BE2C (cell line): Measurements from ENCODE around the gene CLN6.
"Not testable (repeated sequence)": the region's sequence is repeated elsewhere in the genome, so short reads cannot be mapped to it uniquely, and the experiment has no call there.

Source experiments
- DNase-seq: peaks from one replicate; pipeline ENCODE4 v3.0.0-alpha.2; 2020
- H3K27me3 ChIP-seq: fragments of 250-450 bp; sonication (Bioruptor Pico); 2 replicates; pipeline ENCODE4 v1.5.1; 2020; ENCODE audit warnings: mild to moderate bottlenecking
- H3K36me3 ChIP-seq: fragments of 250-450 bp; sonication (Bioruptor Pico); 2 replicates; pipeline ENCODE4 v1.5.1; 2020; ENCODE audit warnings: mild to moderate bottlenecking
- H3K4me1 ChIP-seq: fragments of 250-450 bp; sonication (Bioruptor Pico); 2 replicates; pipeline ENCODE4 v1.5.1; 2020
- H3K4me3 ChIP-seq: 2 replicates; pipeline ENCODE4 v1.5.1; 2011; ENCODE audit warnings: low read depth, low read length
- H3K9me3 ChIP-seq: fragments of 250-450 bp; sonication (Bioruptor Pico); 2 replicates; pipeline ENCODE4 v1.5.1; 2020
- CTCF ChIP-seq: IDR thresholded peaks from 2 replicates; pipeline ENCODE4 v1.5.1; 2012; ENCODE audit warnings: mild to moderate bottlenecking, low read depth, low read length

Gene CLN6

GRCh38 chr15:68205558-68205944, 24.0 kb downstream of the CLN6 start:
- no peak for TF ChIP-seq CTCF
- no peak for DNase-seq
- Histone ChIP-seq H3K4me1 (peaks cover 4% of the 10 kb centered on the region), H3K9me3 (no peaks in the 10 kb centered on the region), H3K27me3 (no peaks in the 10 kb centered on the region), H3K4me3 (no peak overlapping the region), H3K36me3 (peaks cover 40% of the 10 kb centered on the region)

- H3K9me3 ChIP-seq, result no peaks in the 10 kb centered on the region
- no peak for TF ChIP-seq CTCF
- H3K27me3 ChIP-seq, result no peaks in the 10 kb centered on the region
- H3K4me1 ChIP-seq, result peaks cover 8% of the 10 kb centered on the region
- peaks cover 36% of the 10 kb centered on the region for H3K36me3 ChIP-seq
- DNase-seq, result no peak
- H3K4me3 ChIP-seq, result no peak within 1 kb of the TSS
These were observed 24.6 kb downstream of the CLN6 start, which contains the start of gene CALML4 for GRCh38 chr15:68204776-68205557. Gene CALML4, minus strand, starts transcription at chr15:68205332. Its CDS starts 85 bp downstream, at chr15:68205247.

- Histone ChIP-seq H3K27me3 (no peaks in the 10 kb centered on the region), H3K4me1 (peaks cover 8% of the 10 kb centered on the region), H3K4me3 (no peak overlapping the region), H3K9me3 (no peaks in the 10 kb centered on the region), H3K36me3 (peaks cover 33% of the 10 kb centered on the region)
- TF ChIP-seq CTCF, result no peak
- DNase-seq, result no peak
These were observed 25.2 kb downstream of the CLN6 start for GRCh38 chr15:68204361-68204760.

- H3K4me3 ChIP-seq, result no peak overlapping the region
- peaks cover 29% of the 10 kb centered on the region for H3K36me3 ChIP-seq
- peaks cover 8% of the 10 kb centered on the region for H3K4me1 ChIP-seq
- H3K9me3 ChIP-seq, result no peaks in the 10 kb centered on the region
- DNase-seq, result no peak
- no peaks in the 10 kb centered on the region for H3K27me3 ChIP-seq
- TF ChIP-seq CTCF, result no peak
These were observed 25.6 kb downstream of the CLN6 start for GRCh38 chr15:68203956-68204355.

- no peak for DNase-seq
- Histone ChIP-seq H3K4me1 (peaks cover 8% of the 10 kb centered on the region), H3K9me3 (no peaks in the 10 kb centered on the region), H3K36me3 (peaks cover 27% of the 10 kb centered on the region), H3K4me3 (no peak overlapping the region), H3K27me3 (no peaks in the 10 kb centered on the region)
- no peak for TF ChIP-seq CTCF
These were observed 26.0 kb downstream of the CLN6 start for GRCh38 chr15:68203486-68203885.

GRCh38 chr15:68202994-68203393, 26.5 kb downstream of the CLN6 start:
- H3K36me3 ChIP-seq, result peaks cover 25% of the 10 kb centered on the region
- not testable (repeated sequence) for H3K4me3 ChIP-seq, DNase-seq, H3K4me1 ChIP-seq, H3K9me3 ChIP-seq, H3K27me3 ChIP-seq

- Histone ChIP-seq H3K4me3 (no peak overlapping the region), H3K36me3 (peaks cover 29% of the 10 kb centered on the region), H3K27me3 (no peaks in the 10 kb centered on the region), H3K9me3 (no peaks in the 10 kb centered on the region), H3K4me1 (peaks cover 8% of the 10 kb centered on the region)
- TF ChIP-seq CTCF, result no peak
- no peak for DNase-seq
These were observed 27.7 kb downstream of the CLN6 start for GRCh38 chr15:68201879-68202261.
